GM23338 (cell line): Measurements from ENCODE around the gene MEFV. TPM values are rescaled to one million over a fixed set of nuclear protein-coding genes. Genes with fewer than 3 reads are reported as not detected.

Experiments used
- ATAC-seq: fragments of 200-7000 bp; cut with Tn5 transposase; 3 replicates; pipeline ENCODE4 v1.9.1; 2020
- DNase-seq: peaks from one replicate; pipeline ENCODE4 v3.0.0-alpha.2; 2015; ENCODE audit warnings: low spot score
- H2AFZ ChIP-seq: fragments of 200-600 bp; sonication (generic); 2 replicates; pipeline ENCODE4 v1.8.0; 2016; ENCODE audit warnings: antibody characterized with exemption, mild to moderate bottlenecking, moderate library complexity
- H3F3A ChIP-seq: fragments of 200-600 bp; sonication (generic); replicated peaks from 2 replicates; pipeline ENCODE4 v1.8.0; 2017; ENCODE audit warnings: antibody characterized with exemption, mixed run types, low read depth
- H3K27ac ChIP-seq: fragments of 200-600 bp; sonication (generic); 2 replicates; pipeline ENCODE4 v1.6.1; 2016; ENCODE audit warnings: low read depth
- H3K27me3 ChIP-seq: fragments of 200-600 bp; sonication (generic); 2 replicates; pipeline ENCODE4 v1.8.0; 2016; ENCODE audit warnings: mild to moderate bottlenecking, mixed run types, moderate library complexity; ENCODE audit not compliant: insufficient read depth
- H3K36me3 ChIP-seq: fragments of 200-600 bp; sonication (generic); 2 replicates; pipeline ENCODE4 v1.8.0; 2016; ENCODE audit warnings: mild to moderate bottlenecking; ENCODE audit not compliant: insufficient read depth
- H3K4me1 ChIP-seq: fragments of 200-600 bp; sonication (generic); 2 replicates; pipeline ENCODE4 v1.8.0; 2016; ENCODE audit warnings: mild to moderate bottlenecking, moderate library complexity; ENCODE audit not compliant: insufficient read depth
- H3K4me2 ChIP-seq: fragments of 200-600 bp; sonication (generic); 2 replicates; pipeline ENCODE4 v1.7.1; 2017; ENCODE audit warnings: mixed run types
- H3K4me3 ChIP-seq: fragments of 200-600 bp; sonication (generic); 2 replicates; pipeline ENCODE4 v1.6.1; 2016; ENCODE audit warnings: mixed run types
- H3K79me2 ChIP-seq: fragments of 200-600 bp; sonication (generic); replicated peaks from 2 replicates; pipeline ENCODE4 v1.8.0; 2017; ENCODE audit warnings: mild to moderate bottlenecking; ENCODE audit not compliant: insufficient read depth
- H3K9me2 ChIP-seq: fragments of 200-600 bp; sonication (generic); 2 replicates; pipeline ENCODE4 v1.8.0; 2017; ENCODE audit not compliant: insufficient read depth
- H4K20me1 ChIP-seq: fragments of 200-600 bp; sonication (generic); replicated peaks from 2 replicates; pipeline ENCODE4 v1.8.0; 2017; ENCODE audit warnings: mild to moderate bottlenecking; ENCODE audit not compliant: insufficient read depth
- H3K27ac Mint-ChIP-seq: 2 replicates; pipeline ENCODE4 v1.8.0; 2020; ENCODE audit warnings: inconsistent platforms, mild to moderate bottlenecking, moderate library complexity, mixed read lengths
- H3K27me3 Mint-ChIP-seq: 3 replicates; pipeline ENCODE4 v1.8.0; 2022; ENCODE audit warnings: low read depth, mild to moderate bottlenecking, moderate library complexity, mixed read lengths, inconsistent platforms; ENCODE audit not compliant: insufficient read depth, poor library complexity
- H3K36me3 Mint-ChIP-seq: 3 replicates; pipeline ENCODE4 v1.8.0; 2021; ENCODE audit warnings: low read depth, mild to moderate bottlenecking, inconsistent platforms, moderate library complexity, mixed read lengths
- H3K4me1 Mint-ChIP-seq: 3 replicates; pipeline ENCODE4 v1.8.0; 2020; ENCODE audit warnings: mild to moderate bottlenecking, inconsistent platforms, mixed read lengths
- H3K4me3 Mint-ChIP-seq: 3 replicates; pipeline ENCODE4 v1.8.0; 2021; ENCODE audit warnings: moderate library complexity, mild to moderate bottlenecking, inconsistent platforms, mixed read lengths
- H3K9me3 Mint-ChIP-seq: 3 replicates; pipeline ENCODE4 v1.8.0; 2020; ENCODE audit warnings: moderate library complexity, mild to moderate bottlenecking, inconsistent platforms, mixed read lengths
- CREB1 ChIP-seq: fragments of 250-450 bp; sonication (Bioruptor Pico); IDR thresholded peaks from 2 replicates; pipeline ENCODE4 v1.5.0; 2020; ENCODE audit warnings: low read depth, mild to moderate bottlenecking, moderate library complexity
- CTCF ChIP-seq, 2 experiments: fragments of 200-600 bp in 1 of 2; sonication (generic) in 1 of 2; conservative IDR thresholded peaks; 2 replicates each; pipeline versions ENCODE4 v1.5.1 to v1.6.1; 2016 to 2017; ENCODE audit warnings: antibody characterized with exemption in 2 of 2, low read depth in 2 of 2, mild to moderate bottlenecking in 2 of 2, moderate library complexity in 1 of 2
- EZH2 ChIP-seq: fragments of 200-600 bp; sonication (generic); IDR thresholded peaks from one replicate; pipeline ENCODE4 v1.8.0; 2017; ENCODE audit warnings: antibody characterized with exemption, mild to moderate bottlenecking, low read depth; ENCODE audit not compliant: unreplicated experiment
- EZH2phosphoT487 ChIP-seq: fragments of 200-600 bp; sonication (generic); IDR thresholded peaks from one replicate; pipeline ENCODE4 v1.8.1; 2018; ENCODE audit warnings: antibody characterized with exemption; ENCODE audit not compliant: unreplicated experiment
- POLR2AphosphoS5 ChIP-seq: IDR thresholded peaks from 2 replicates; pipeline ENCODE4 v1.6.1; 2016; ENCODE audit warnings: antibody characterized with exemption, low read depth
- REST ChIP-seq: IDR thresholded peaks from one replicate; pipeline ENCODE4 v1.6.1; 2018; ENCODE audit warnings: antibody characterized with exemption; ENCODE audit not compliant: unreplicated experiment
- STAT1 ChIP-seq: IDR thresholded peaks from one replicate; pipeline ENCODE4 v1.6.1; 2016; ENCODE audit warnings: antibody characterized with exemption; ENCODE audit not compliant: unreplicated experiment
- polyA plus RNA-seq: library from polyadenylated mRNA; unstranded; fragments of >200 nt; fragmentation: Nextera tagmentation; extraction: Ambion mirVana; gene quantifications from 2 replicates; pipeline ENCODE4 v1.2.1, GENCODE V29; 2016
- total RNA-seq: library from RNA; depleted of rRNA; stranded (reverse); fragments of >200 nt; shearing (Covaris generic); gene quantifications from 2 replicates; pipeline ENCODE4 v1.2.3, GENCODE V29; 2014
- TF ChIP-seq, protein P1 (sequence below): fragments of 250-450 bp; sonication (Bioruptor Pico); IDR thresholded peaks from 2 replicates; pipeline ENCODE4 v1.5.0; 2020; ENCODE audit warnings: mild to moderate bottlenecking, moderate library complexity

The MEFV gene
- total and polyA plus RNA-seq, 2 experiments from 2014 or later, result 0.07 TPM; not detected in 1

GRCh38 chr16:3289998-3290673 lies 33.7 kb upstream of the MEFV start:
- Histone ChIP-seq H3K4me3 (no peak overlapping the region), H3K9me2 (no peaks in the 10 kb centered on the region; the same call in 1 of the 2 replicates), H3K4me2 (no peak overlapping the region), H3K27me3 (no peaks in the 10 kb centered on the region), H2AFZ (no peak overlapping the region), H3K4me1 (peaks cover 7% of the 10 kb centered on the region), H3K36me3 (peaks cover 51% of the 10 kb centered on the region), H4K20me1 (0 out of 2 replicates have a peak, but pooled peaks cover 4% of the 10 kb centered on the region), H3K27ac (no peak overlapping the region), H3K79me2 (peaks cover 75% of the 10 kb centered on the region), H3F3A (no peaks in the 10 kb centered on the region)
- Mint-ChIP-seq H3K4me3 (no peak overlapping the region), H3K27me3 (peaks cover 10% of the 10 kb centered on the region), H3K36me3 (peaks cover 96% of the 10 kb centered on the region), H3K27ac (no peak overlapping the region), H3K4me1 (peaks cover 2% of the 10 kb centered on the region; the same call in 2 of the 3 replicates), H3K9me3 (peaks cover 84% of the 10 kb centered on the region)
- no peak for DNase-seq
- TF ChIP-seq POLR2AphosphoS5 (no peak), CREB1 (no peak), REST (no peak), STAT1 (no peak)
- ATAC-seq, result no peak

GRCh38 chr16:3285131-3285530 lies 28.7 kb upstream of the MEFV start:
- peaks cover 16% of the 10 kb centered on the region; the same call in 1 of the 2 replicates for H4K20me1 ChIP-seq
- peaks cover 35% of the 10 kb centered on the region for H3K36me3 ChIP-seq
- H3K4me2 ChIP-seq, result peak overlapping the region; percentile 99
- no peaks in the 10 kb centered on the region for H3F3A ChIP-seq
- 0 out of 2 replicates have a peak, but pooled peaks cover 4% of the 10 kb centered on the region for H3K27me3 ChIP-seq
- ATAC-seq, result no peak
- H3K36me3 Mint-ChIP-seq, result peaks cover 65% of the 10 kb centered on the region
- H3K4me3 Mint-ChIP-seq, result peak overlapping the region; percentile 99
- no peak overlapping the region for H2AFZ ChIP-seq
- H3K4me3 ChIP-seq, result peak overlapping the region; percentile 98
- H3K9me2 ChIP-seq, result no peaks in the 10 kb centered on the region; the same call in 1 of the 2 replicates
- H3K4me1 Mint-ChIP-seq, result peaks cover 18% of the 10 kb centered on the region
- peaks cover 51% of the 10 kb centered on the region for H3K9me3 Mint-ChIP-seq
- H3K27me3 Mint-ChIP-seq, result peaks cover 24% of the 10 kb centered on the region
- H3K79me2 ChIP-seq, result peaks cover 61% of the 10 kb centered on the region
- peaks cover 24% of the 10 kb centered on the region for H3K4me1 ChIP-seq
- DNase-seq, result peak; percentile 31
- H3K27ac Mint-ChIP-seq, result no peak overlapping the region
- H3K27ac ChIP-seq, result no peak overlapping the region
- no peak for TF ChIP-seq STAT1
- TF ChIP-seq CTCF (conservative IDR thresholded peaks at IDR 0.05; ENCODE audit: low read depth in 2 of 2), result no peak
- TF ChIP-seq EZH2phosphoT487, result no peak
- TF ChIP-seq CREB1, result no peak
- no peak for TF ChIP-seq EZH2
- TF ChIP-seq, protein P1, sequence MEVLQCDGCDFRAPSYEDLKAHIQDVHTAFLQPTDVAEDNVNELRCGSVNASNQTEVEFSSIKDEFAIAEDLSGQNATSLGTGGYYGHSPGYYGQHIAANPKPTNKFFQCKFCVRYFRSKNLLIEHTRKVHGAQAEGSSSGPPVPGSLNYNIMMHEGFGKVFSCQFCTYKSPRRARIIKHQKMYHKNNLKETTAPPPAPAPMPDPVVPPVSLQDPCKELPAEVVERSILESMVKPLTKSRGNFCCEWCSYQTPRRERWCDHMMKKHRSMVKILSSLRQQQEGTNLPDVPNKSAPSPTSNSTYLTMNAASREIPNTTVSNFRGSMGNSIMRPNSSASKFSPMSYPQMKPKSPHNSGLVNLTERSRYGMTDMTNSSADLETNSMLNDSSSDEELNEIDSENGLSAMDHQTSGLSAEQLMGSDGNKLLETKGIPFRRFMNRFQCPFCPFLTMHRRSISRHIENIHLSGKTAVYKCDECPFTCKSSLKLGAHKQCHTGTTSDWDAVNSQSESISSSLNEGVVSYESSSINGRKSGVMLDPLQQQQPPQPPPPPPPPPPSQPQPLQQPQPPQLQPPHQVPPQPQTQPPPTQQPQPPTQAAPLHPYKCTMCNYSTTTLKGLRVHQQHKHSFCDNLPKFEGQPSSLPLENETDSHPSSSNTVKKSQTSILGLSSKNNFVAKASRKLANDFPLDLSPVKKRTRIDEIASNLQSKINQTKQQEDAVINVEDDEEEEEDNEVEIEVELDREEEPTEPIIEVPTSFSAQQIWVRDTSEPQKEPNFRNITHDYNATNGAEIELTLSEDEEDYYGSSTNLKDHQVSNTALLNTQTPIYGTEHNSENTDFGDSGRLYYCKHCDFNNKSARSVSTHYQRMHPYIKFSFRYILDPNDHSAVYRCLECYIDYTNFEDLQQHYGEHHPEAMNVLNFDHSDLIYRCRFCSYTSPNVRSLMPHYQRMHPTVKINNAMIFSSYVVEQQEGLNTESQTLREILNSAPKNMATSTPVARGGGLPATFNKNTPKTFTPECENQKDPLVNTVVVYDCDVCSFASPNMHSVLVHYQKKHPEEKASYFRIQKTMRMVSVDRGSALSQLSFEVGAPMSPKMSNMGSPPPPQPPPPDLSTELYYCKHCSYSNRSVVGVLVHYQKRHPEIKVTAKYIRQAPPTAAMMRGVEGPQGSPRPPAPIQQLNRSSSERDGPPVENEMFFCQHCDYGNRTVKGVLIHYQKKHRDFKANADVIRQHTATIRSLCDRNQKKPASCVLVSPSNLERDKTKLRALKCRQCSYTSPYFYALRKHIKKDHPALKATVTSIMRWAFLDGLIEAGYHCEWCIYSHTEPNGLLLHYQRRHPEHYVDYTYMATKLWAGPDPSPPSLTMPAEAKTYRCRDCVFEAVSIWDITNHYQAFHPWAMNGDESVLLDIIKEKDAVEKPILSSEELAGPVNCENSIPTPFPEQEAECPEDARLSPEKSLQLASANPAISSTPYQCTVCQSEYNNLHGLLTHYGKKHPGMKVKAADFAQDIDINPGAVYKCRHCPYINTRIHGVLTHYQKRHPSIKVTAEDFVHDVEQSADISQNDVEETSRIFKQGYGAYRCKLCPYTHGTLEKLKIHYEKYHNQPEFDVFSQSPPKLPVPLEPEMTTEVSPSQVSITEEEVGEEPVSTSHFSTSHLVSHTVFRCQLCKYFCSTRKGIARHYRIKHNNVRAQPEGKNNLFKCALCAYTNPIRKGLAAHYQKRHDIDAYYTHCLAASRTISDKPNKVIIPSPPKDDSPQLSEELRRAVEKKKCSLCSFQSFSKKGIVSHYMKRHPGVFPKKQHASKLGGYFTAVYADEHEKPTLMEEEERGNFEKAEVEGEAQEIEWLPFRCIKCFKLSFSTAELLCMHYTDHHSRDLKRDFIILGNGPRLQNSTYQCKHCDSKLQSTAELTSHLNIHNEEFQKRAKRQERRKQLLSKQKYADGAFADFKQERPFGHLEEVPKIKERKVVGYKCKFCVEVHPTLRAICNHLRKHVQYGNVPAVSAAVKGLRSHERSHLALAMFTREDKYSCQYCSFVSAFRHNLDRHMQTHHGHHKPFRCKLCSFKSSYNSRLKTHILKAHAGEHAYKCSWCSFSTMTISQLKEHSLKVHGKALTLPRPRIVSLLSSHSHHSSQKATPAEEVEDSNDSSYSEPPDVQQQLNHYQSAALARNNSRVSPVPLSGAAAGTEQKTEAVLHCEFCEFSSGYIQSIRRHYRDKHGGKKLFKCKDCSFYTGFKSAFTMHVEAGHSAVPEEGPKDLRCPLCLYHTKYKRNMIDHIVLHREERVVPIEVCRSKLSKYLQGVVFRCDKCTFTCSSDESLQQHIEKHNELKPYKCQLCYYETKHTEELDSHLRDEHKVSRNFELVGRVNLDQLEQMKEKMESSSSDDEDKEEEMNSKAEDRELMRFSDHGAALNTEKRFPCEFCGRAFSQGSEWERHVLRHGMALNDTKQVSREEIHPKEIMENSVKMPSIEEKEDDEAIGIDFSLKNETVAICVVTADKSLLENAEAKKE (CRISPR knock-in tag), result no peak
